ENCODE results near the gene LRRC74A.

Gene LRRC74A

DNA sequence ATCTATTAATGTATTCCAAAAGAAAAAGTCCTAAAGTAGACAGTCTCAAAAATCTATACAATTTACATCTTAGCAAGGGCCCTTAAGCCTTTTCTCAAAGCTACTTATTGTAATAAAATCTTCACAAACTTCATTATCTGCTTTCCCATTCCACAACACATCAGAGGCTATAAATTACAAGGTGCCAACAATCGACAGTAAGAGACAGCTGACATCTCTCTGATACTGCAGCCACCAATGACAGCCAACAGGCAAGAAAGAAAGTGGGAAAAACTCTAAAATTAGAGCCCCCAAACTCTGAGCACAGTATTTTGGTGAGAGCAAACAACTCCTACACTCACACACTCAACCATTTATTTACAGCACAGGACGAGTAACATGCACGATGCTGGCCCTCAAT is 15.7 kb upstream of the LRRC74A start:
- DNase-seq (ENCODE audit: low read depth in 2 of 2): no peak

DNA sequence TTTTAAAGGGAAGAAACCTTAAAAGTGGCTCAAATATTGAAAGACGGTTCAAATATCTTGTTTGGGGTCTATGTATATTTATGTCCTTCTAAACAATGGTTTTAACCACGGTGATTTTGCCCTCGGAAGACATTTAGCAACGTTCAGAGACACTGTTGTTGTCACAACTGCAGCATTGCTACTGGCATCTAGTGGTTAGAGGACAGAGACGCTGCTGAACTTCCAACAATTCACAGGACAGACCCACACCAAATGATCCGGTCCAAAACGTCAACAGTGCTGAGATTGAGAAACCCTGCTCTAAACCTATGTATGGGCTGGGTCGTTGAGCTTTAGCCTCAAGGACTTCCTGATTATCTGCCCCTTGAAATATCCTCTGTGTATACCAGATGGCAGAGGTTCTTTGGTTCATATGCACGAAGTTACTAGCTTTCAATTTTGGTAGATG is 15.2 kb upstream of the LRRC74A start:
- no peak for DNase-seq (ENCODE audit: low read depth in 2 of 2)

DNA sequence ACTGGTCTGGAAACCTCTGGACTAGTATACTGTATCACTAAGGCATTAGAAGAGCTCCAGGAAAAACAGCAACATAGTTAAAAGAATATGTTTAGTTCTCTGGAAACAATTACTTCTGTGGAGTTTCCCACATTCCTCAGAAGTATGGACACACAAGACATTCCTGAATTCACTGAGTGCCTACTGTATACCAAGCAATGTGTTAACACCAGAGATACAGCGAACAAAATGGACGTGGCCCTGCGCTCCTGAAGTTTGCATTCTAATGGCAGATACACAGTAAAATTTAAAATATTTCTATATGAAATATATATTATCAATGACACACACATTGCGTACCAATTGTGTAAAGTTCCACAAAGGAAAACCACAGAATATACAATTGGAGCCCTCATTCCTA is 14.6 kb upstream of the LRRC74A start:
- no peak for DNase-seq (ENCODE audit: low read depth in 2 of 2)

DNA sequence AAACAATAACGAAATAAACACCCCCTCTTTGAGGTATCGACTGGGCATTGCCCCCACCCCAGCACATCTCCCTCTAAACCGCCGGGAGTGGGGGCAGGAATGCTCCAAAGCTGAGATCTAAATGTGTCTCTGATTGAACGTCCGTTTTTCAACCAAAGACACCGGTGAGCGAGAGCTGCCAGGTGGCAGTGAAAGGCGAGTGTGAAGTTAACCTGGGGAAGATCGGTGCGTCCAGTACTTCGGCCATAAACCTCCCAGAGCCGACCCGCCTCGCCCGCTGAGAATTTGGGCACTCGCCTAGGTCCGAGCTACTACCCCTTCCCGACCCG is 14.2 kb upstream of the LRRC74A start:
- DNase-seq (ENCODE audit: low read depth in 2 of 2): peak in 1 of 2 donors; percentile 2

DNA sequence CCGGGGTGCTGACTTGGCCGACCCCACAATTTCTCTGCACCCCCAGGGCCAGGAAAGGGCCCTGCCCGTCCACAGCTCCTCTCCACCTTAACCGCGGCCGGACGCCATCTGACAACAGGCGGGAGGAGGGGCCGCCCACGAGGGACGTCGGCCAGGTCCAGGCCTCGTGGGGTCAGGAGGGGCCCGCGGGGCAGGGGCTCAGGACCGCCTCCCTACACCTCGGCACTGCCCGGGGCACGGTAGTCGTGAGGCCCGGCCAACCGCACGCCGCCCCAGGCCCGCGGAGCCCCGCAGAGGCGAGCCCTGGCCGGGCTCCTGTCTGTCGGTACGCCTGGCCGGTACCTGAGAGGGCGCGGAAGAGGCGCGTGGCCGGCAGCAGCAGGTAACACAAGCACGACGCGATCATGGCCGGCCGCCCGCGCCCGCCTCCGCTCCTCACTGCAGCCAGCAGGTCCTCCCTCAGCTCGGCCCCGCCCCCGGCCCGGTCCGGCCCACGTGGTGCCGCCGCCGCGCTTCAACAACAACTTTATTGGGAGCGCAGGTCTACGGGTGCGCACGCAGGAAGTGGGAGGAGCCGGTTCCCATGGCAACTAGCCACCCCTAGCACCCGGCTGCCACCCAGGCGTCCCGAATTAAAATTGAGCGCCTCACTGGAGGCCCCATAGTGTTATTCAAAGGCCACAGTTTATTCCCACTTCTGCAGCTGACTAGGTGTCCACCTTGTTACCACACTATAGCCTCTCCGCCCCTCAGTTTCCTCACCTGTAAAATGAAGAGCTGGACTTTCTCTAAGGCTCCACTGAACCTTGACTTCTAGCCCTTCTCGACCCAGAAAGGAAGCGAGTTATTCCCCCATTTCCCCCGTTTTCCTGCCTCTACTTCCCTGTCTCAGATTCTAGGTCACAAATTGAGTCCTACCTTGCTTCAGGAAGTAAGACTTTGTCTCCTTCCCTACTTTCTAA is 13.5 kb upstream of the LRRC74A start, which contains the start of gene ANGEL1:
TSS of gene ANGEL1 (minus strand) at position 461 of the 962 bp plus-strand sequence. CDS start at position 406, 55 bp downstream.
- DNase-seq (ENCODE audit: low read depth in 2 of 2): peak; percentile 95 to 98

DNA sequence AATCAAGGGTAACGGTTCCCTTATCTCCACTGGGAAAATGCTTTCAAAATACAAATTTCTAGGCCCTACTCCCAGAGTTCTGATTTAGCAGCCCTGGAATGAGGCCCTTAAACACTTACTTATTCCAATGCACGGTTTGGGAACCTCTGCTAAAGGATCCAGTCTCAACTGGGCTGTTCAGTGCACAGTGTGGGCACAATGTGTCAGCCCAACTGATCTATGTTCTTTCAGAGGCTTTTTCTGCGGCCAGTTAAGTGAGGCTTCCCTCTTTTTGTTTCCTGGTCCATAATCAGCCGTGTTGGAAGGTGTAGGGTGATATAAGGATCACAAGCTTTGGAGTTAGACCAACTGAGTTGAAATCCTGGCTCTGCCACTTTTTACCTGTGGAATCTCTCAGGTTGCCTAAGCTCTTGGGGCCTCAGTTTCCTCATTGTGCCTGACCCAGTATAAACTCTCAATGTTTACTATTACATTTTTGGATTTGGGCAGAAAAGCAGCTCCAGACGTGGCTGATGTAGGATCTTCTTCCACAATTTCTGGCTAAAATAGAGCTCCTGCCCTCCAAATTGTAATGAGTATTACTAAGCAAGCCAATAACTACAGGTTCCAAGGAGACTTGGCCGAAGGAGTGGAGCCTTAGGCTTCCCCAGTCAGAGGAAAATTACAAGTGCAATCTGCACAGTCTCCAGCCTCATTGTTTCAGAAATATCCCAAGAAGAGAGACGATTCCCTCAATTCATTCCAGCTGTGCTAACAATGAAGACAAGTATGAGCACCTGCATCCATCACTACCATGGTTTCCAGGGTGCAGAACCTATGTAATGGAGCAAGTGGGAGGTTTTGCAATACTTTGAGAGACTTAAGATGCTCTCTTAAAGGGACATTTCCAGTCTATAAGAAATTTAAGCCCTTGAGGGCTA is 11.2 kb upstream of the LRRC74A start:
- DNase-seq (ENCODE audit: low read depth in 2 of 2): no peak

DNA sequence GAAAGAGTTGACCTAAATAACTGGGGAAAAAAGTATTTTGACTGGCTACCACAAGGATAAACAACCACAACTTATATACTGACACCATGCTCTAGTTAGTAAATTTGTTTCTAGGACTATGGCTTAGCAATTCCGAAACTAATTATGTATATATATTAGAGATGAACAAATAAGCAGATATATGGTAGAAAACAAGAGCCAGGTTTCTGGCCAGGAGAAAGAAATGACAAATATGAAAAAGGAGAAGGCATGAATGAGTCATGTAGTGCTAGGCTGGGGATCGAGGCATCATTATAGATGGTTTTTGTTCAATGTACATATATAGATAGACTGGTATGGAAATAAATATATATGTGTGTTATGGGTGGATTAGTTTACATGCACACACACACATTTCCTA is 5.5 kb upstream of the LRRC74A start:
- no peak for DNase-seq (ENCODE audit: low read depth in 2 of 2)

DNA sequence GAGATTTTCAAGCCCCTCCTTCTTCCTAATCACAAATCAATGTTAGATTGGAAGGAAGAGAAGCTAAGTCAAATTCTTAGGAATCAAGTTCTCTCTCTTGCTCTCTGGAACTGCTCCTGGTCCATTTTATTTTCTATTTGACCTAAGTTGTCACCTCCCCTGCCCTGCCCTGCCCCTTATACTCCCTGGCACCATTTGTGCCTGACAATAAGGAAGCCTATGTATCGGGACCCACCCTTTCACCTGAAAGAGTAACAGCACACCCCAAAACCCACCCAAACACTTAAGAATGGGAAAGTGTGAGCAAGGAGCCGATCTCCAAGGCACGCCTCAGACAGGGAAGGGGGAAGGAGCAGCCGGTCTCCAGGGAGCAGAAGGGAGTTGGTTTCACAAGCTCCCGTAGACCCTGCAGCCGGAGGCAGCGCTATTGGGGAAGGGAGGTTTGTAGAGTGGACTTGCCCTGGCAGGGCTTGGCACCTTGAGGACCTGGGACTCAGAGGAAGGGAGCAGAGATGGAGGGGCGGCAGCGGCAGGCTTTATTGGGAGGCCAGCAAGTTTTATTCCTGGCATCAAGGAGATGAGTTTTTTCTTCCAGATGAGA is 1.6 kb downstream of the LRRC74A start:
- no peak for DNase-seq (ENCODE audit: low read depth in 2 of 2)

DNA sequence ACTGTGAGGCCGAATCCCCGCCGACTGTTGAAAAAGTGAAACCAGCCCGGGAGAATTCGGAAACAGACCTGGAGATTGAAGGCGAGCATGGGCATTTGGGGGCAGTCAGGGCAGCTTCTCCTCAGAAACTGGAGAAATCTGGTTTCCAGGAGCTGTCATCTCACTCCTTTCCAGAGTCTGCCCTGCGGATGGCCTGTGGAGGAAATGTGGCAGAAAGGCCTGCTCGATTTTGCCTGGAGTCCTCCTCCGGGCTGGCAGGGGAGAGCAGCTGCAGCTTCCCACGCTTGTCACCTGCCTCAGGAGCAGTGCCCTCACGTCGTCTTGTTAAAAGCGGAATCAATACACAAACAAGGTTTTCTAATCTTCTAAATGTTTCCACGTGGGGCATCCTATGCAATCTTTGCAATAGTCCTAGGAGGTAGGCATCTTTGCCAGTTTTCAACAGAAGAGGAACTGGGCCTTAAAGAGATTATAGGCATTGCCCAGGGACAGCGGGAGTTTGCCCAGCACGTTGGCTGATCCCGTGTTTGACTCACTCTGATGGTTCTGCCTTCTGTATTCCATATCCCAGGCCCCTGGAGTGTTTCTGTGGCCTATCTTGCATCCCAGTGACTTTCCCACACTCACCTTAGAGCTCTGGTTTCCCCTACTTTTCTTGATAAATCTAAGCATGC is 2.3 kb downstream of the LRRC74A start:
- no peak for DNase-seq (ENCODE audit: low read depth in 2 of 2)

DNA sequence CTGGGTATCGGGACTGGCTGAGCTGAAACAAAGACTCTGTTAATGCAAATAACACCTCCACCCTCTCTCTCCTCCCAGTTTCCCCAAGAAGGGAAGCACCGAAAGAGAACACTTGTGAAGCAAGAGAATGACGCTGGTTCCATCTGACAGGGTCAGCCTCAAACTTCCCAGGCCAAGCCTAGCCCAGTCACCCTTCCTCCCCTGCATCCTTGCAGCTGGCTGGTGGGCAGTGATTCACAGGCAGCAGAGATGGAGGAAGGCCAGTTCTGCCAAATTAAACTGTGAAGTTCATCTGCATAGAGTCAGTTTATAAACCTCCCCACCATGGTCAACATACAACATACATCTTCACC is 2.8 kb downstream of the LRRC74A start:
- DNase-seq (ENCODE audit: low read depth in 2 of 2): no peak

DNA sequence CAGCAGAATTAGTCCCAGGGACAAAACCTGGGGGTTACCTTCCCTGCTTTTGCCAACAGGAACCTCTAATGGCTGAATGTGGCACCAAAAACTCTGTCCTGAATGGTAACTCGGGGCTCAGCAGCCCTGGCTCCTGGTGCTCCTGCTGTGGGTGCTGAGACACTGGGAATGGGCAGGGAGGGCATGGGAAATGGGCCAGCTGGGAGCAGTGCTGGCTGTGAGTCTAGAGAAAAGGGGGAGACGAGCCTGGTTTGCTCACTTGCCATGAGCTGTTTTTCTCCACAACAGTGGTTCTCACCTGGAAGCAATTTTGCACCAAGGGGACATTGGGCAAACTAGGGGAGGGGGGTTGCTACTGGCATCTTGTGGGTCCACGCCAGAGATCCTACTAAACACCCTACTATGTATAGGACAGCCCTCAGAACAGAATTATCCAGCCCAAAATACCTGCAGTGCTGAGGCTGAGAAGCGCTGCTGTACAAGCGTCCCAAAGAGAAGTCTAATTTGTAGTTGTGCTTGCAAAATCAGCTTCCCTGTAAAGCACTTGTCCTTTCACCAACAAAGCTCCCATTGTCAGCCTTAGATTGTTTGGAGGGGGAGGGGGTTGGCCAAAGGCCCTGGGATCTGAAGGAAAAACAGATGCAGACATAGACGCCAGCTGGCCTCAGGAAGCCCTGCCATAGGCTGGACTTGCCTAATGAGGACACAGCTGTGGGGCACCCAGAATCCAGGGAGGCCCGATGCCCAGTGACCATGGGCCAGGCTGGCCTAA is 3.6 kb downstream of the LRRC74A start:
- no peak for DNase-seq (ENCODE audit: low read depth in 2 of 2)

DNA sequence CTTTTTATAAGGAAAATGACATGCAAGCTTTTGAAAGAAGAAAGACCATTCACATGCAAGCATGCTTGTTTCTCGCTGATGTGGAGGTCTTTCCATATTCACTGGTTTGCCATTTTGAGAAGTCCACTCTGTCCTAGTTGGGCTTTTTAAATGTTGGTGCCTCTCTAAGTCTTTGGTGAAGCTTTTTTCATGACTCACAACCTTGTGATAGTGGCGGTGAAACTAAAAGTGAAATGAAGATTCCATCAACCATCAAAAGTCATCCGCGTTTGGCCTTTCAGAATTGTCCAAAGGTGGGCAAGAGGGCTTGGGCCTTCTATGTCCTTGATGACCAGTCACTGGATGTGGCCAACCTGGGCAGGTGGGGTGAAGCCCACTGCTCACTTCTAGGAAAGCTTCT is 4.3 kb downstream of the LRRC74A start:
- no peak for DNase-seq (ENCODE audit: low read depth in 2 of 2)

DNA sequence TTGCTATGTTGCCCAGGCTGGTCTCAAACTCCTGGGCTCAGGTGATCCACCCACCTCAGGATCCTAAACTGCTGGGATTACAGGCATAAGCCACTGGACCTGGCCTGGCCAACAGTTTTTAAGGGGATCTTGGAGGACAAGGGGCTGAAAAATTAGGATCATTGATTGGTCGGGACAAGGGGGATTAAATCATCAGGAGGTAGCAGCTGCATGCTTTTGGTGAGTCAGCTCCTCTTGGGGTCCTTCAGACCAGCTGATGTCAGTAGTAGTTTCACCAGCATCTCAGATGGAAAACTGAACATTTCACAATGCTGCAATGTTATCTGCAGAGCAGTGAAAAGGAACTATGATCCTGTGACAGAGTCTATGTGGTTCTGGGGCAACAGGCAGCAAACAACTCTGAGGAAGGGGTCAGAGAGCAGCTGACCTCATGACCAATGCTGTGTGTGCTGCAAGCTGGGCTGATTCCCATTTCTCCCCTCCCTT is 6.3 kb downstream of the LRRC74A start:
- DNase-seq (ENCODE audit: low read depth in 2 of 2): no peak

DNA sequence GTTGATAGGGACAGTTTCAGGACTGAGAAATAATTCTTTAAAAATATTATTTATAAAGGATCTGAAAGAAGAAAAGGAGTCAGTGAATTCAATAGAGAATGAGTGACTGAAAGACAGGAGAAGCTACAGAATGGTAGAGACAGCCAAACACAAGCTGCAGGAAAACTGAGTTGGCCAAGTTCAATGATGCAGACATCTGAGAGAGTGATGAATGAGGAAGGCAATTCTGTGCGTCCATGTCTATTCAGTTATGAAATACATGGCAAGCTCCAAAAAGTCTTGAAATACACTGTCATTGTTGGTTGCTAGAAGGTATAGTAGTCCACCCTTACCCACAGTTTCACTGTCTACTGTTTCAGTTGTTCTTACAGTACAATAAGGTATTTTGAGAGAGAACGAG is 6.8 kb downstream of the LRRC74A start:
- DNase-seq (ENCODE audit: low read depth in 2 of 2): no peak

DNA sequence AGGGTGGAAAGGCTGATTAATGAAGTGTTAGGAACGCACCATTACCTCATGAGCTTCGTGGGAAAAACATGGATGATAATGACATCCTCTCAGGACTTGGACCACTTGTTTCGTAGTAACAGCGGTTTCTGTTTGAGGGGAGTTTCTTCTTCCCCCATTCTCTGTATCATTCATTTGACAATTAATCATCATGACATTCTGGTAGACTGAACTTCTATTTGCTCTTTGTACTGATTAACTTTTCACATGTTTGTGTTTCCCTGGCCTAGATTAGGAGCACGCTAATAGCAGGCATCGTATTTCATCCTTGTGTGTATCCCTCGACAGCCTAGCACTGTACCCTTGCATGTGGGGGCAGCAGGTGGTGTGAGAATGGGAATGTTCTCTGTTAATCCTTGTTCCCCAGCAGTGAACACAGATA is 8.0 kb downstream of the LRRC74A start:
- no peak for DNase-seq (ENCODE audit: low read depth in 2 of 2)

DNA sequence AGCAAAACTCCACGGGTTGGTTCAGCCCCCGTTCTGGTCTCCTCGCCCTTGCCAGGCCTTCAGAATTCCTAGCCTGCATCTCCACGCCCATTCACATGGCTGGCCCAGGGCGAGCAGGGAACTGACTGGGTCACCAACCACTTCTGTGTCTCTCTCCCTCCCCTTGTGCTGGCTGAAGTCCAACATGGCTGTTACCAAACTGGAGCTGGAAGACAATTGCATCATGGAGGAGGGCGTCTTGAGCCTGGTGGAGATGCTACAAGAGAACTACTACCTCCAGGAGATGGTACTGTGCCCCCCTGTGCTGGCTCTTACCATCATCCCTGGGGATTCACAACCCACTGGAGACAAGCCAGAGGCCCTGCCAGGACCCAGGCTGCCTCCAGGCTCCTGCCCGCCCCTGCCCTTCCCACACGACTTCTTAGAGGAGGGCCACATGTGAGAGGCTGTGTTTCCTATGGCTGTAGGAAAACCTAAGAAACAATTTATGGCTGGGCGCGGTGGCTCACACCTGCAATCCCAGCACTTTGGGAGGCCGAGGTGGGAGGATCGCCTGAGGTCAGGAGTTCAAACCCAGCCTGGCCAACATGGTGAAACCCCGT is 9.9 kb downstream of the LRRC74A start:
- DNase-seq (ENCODE audit: low read depth in 2 of 2): no peak

DNA sequence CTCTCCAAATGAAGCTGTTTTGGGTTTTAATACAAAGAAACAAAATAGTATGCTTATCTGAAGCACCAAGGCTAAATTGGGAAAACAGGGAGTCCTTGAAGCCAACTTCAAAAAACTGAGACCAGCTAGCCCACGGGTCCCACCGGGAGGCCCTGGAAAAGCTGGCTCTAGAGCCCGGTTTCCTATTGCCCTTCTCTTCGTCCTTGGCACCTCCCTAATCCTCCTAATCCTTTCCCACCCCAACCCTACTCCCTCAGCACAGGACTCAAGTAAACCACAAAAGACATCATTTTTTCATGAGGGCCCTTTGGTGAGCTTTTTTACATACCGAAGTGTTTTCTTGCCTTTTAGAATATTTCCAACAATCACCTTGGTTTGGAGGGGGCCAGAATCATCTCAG is 11.3 kb downstream of the LRRC74A start:
- no peak for DNase-seq (ENCODE audit: low read depth in 2 of 2)

DNA sequence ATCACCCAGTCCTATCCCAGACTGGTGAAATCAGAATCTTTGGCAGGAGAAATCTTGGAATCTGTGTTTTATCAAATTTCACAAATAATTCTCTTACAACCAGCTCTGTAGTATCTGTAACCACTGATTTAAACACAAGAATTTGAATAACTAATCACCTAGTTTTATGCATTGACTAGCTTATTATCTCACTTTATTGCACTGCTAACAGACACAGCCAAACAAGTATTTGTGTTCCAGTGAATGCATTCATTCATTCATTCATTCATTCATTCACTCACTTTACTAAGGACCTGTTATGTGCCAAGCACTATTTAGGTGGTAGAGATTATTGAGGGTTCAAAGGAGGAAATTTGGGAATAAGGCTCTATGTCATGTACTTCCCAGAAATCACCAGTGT is 16.2 kb downstream of the LRRC74A start:
- DNase-seq (ENCODE audit: low read depth in 2 of 2): no peak

DNA sequence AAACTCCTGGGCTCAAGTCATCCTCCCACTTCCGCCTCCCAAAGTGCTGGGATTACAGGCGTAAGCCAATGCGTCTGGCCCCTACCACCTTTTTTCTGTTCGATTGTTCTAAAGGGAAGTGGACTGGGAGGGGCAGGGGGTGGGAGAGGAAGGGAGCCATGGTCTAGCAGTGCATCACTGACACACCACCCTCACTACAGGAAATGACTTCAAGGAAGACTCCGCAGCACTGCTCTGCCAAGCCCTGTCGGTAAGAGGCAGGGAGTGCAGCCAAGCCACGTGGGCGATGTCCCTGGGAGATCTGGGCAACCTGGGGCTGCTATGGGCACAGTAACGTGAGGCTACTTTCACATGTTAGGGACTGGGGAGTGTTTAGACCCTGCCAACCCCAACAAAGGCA is 18.0 kb downstream of the LRRC74A start:
- DNase-seq (ENCODE audit: low read depth in 2 of 2): peak; percentile 35 to 36

DNA sequence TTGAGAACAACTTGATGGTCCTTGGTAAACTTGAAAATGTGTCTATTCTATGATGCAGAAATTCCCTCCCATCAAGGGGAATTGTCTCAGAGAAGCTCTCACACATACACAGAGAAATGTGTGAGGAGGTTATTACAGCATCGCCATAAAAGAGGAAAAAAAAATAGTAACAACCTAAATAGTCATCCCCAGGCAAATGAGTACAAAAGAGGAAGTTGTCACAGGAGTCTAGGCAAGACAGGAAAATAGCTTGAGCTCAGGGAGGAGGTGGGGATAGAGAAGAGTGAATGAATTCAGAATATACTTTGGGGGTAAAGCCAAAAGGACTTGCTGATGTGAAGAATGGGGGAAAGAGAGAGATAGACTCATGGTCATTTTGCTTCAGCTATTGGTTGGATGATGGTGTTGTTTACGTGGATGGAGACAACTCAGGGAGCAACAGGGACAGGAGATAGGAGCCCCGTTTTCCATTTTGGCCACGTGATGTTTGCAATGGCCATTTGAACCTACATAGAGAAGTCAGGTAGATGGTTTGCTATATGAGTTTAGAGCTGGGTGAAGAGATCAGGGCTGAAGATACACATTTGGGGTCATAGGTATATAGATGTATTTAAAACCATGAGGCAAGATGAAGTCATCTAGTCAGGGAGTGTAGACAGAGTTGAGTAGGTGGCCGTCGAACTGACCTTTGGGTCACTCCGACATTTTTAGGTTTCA is 20.3 kb downstream of the LRRC74A start:
- no peak for DNase-seq (ENCODE audit: low read depth in 2 of 2)

All from stimulated activated CD4-positive, alpha-beta T cell treated with anti-CD3 and anti-CD28 coated beads, Interleukin-1b, Interleukin-23, amount 100 ng/mL, for 4 hours (primary cell).